Astrocyte (in vitro differentiated cells and primary cell): ENCODE results near the gene TNFAIP8L2. TPM values are rescaled to one million over a fixed set of nuclear protein-coding genes. Genes with fewer than 3 reads are reported as not detected.
"Not testable (repeated sequence)": the region's sequence is repeated elsewhere in the genome, so short reads cannot be mapped to it uniquely, and the experiment has no call there.

Experiments used
- DNase-seq: peaks from one replicate; pipeline ENCODE4 v3.0.0-alpha.2; 2010; ENCODE audit warnings: low read depth
- FAIRE-seq: peaks from 2 replicates; lab custom pipeline; 2011; peaks lifted over from hg19 to GRCh38; lab: Jason Lieb, UNC
- H2AFZ ChIP-seq: 2 replicates; pipeline ENCODE4 v1.6.0; 2012; ENCODE audit warnings: low read depth, low read length, inconsistent platforms
- H3K27ac ChIP-seq: 2 replicates; pipeline ENCODE4 v1.5.1; 2011; ENCODE audit warnings: low read depth, low read length, inconsistent platforms
- H3K27me3 ChIP-seq: 2 replicates; pipeline ENCODE4 v1.6.0; 2011; ENCODE audit warnings: low read length, inconsistent platforms; ENCODE audit not compliant: insufficient read depth
- H3K36me3 ChIP-seq: 2 replicates; pipeline ENCODE4 v1.5.1; 2011; ENCODE audit warnings: low read length, inconsistent platforms; ENCODE audit not compliant: insufficient read depth
- H3K4me1 ChIP-seq: 2 replicates; pipeline ENCODE4 v1.5.1; 2011; ENCODE audit warnings: low read length, inconsistent platforms; ENCODE audit not compliant: insufficient read depth
- H3K4me2 ChIP-seq: 2 replicates; pipeline ENCODE4 v1.6.0; 2012; ENCODE audit warnings: low read length, inconsistent platforms
- H3K4me3 ChIP-seq: 2 replicates; pipeline ENCODE4 v1.5.1; 2011; ENCODE audit warnings: low read depth, mild to moderate bottlenecking, low read length, inconsistent platforms; ENCODE audit not compliant: insufficient read depth
- H3K79me2 ChIP-seq: 2 replicates; pipeline ENCODE4 v1.6.0; 2012; ENCODE audit warnings: mild to moderate bottlenecking, low read length, inconsistent platforms; ENCODE audit not compliant: insufficient read depth
- H3K9ac ChIP-seq: 2 replicates; pipeline ENCODE4 v1.6.0; 2012; ENCODE audit warnings: mild to moderate bottlenecking, low read length, inconsistent platforms
- H3K9me3 ChIP-seq: 2 replicates; pipeline ENCODE4 v1.5.1; 2012; ENCODE audit warnings: low read depth, mild to moderate bottlenecking, low read length, inconsistent platforms; ENCODE audit not compliant: insufficient read depth
- H4K20me1 ChIP-seq: 2 replicates; pipeline ENCODE4 v1.6.0; 2012; ENCODE audit warnings: low read length, inconsistent platforms; ENCODE audit not compliant: insufficient read depth
- H3K27ac Mint-ChIP-seq: one replicate; pipeline ENCODE4 v1.8.0; 2021; ENCODE audit warnings: mild to moderate bottlenecking, mixed read lengths; ENCODE audit not compliant: unreplicated experiment
- H3K27me3 Mint-ChIP-seq: one replicate; pipeline ENCODE4 v1.8.0; 2021; ENCODE audit warnings: low read depth, mixed read lengths; ENCODE audit not compliant: unreplicated experiment
- H3K36me3 Mint-ChIP-seq: one replicate; pipeline ENCODE4 v1.8.0; 2021; ENCODE audit warnings: low read depth, mixed read lengths; ENCODE audit not compliant: unreplicated experiment
- H3K4me1 Mint-ChIP-seq: one replicate; pipeline ENCODE4 v1.8.0; 2021; ENCODE audit warnings: low read depth, mixed read lengths; ENCODE audit not compliant: unreplicated experiment
- H3K4me3 Mint-ChIP-seq: one replicate; pipeline ENCODE4 v1.8.0; 2021; ENCODE audit warnings: mild to moderate bottlenecking, moderate library complexity, mixed read lengths; ENCODE audit not compliant: unreplicated experiment
- H3K9me3 Mint-ChIP-seq: one replicate; pipeline ENCODE4 v1.8.0; 2021; ENCODE audit warnings: mild to moderate bottlenecking, mixed read lengths; ENCODE audit not compliant: unreplicated experiment
- EZH2 ChIP-seq: IDR thresholded peaks from 2 replicates; pipeline ENCODE4 v1.6.1; 2012; ENCODE audit warnings: mild to moderate bottlenecking, low read length, inconsistent platforms; ENCODE audit not compliant: insufficient read depth
- total RNA-seq: library from RNA; stranded (reverse); gene quantifications from 2 replicates; pipeline ENCODE4 v1.2.1, GENCODE V29; 2021
- TF ChIP-seq, protein P1 (sequence below): IDR thresholded peaks from 2 replicates; pipeline ENCODE4 v1.5.1; 2011; ENCODE audit warnings: low read depth, mild to moderate bottlenecking, inconsistent platforms, low read length, moderate library complexity; ENCODE audit not compliant: insufficient read depth

Gene TNFAIP8L2
- total RNA-seq, 1 donor from 2014 or later, result not detected

DNA sequence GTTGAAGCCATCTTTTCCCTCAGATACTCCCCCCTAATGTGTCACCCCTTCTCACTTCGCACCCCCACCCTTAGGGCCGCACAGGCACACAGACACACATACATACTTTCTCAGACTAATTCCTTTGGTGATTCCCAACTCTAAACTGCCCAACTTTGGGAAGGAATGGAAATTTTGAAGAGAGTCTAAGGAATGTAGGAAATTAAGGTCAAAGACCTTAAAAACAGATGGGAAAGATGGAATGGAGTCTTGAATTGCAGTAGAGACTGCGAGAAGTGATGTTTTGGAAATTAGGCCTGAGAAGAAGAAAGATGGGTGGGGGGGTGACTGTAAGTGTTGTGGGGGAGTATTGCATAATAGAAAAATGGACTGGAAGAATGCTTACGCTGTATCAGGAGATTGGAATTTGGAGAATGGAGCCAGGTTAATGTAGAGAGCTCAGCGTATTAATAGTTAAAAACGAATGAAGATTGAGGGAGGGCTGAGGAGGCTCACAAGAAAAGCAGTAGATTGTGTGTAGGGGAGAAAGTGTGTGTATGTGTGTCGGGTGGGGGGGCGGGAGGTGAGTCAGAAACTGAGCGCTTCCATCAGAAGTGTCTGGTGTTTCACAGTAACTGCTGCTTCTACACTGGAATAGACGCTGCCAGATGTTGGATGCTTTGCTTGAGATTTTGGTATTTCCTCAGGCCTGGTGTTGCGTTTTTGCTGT is 43.6 kb downstream of the TNFAIP8L2 start:
- H4K20me1 ChIP-seq, result peaks cover 54% of the 10 kb centered on the region
- H3K36me3 ChIP-seq, result peaks cover 10% of the 10 kb centered on the region
- Mint-ChIP-seq H3K36me3 (peaks cover 6% of the 10 kb centered on the region), H3K4me1 (peaks cover 21% of the 10 kb centered on the region), H3K9me3 (no peaks in the 10 kb centered on the region), H3K4me3 (peak overlapping the region; percentile 99), H3K27me3 (no peaks in the 10 kb centered on the region), H3K27ac (peak overlapping the region; percentile 100)
- H3K27me3 ChIP-seq, result no peaks in the 10 kb centered on the region
- DNase-seq, result peak; percentile 92
- H3K9ac ChIP-seq, result peak overlapping the region; percentile 100
- H3K79me2 ChIP-seq, result peaks cover 63% of the 10 kb centered on the region
- peak overlapping the region; percentile 97 for H3K27ac ChIP-seq
- no peak for FAIRE-seq
- peak overlapping the region; percentile 95 for H3K4me2 ChIP-seq
- no peak overlapping the region for H2AFZ ChIP-seq
- TF ChIP-seq EZH2, result no peak
- TF ChIP-seq, protein P1, sequence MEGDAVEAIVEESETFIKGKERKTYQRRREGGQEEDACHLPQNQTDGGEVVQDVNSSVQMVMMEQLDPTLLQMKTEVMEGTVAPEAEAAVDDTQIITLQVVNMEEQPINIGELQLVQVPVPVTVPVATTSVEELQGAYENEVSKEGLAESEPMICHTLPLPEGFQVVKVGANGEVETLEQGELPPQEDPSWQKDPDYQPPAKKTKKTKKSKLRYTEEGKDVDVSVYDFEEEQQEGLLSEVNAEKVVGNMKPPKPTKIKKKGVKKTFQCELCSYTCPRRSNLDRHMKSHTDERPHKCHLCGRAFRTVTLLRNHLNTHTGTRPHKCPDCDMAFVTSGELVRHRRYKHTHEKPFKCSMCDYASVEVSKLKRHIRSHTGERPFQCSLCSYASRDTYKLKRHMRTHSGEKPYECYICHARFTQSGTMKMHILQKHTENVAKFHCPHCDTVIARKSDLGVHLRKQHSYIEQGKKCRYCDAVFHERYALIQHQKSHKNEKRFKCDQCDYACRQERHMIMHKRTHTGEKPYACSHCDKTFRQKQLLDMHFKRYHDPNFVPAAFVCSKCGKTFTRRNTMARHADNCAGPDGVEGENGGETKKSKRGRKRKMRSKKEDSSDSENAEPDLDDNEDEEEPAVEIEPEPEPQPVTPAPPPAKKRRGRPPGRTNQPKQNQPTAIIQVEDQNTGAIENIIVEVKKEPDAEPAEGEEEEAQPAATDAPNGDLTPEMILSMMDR, result no peak
- peaks cover 24% of the 10 kb centered on the region for H3K4me1 ChIP-seq
- H3K4me3 ChIP-seq, result peak overlapping the region; percentile 98
- H3K9me3 ChIP-seq, result no peaks in the 10 kb centered on the region

DNA sequence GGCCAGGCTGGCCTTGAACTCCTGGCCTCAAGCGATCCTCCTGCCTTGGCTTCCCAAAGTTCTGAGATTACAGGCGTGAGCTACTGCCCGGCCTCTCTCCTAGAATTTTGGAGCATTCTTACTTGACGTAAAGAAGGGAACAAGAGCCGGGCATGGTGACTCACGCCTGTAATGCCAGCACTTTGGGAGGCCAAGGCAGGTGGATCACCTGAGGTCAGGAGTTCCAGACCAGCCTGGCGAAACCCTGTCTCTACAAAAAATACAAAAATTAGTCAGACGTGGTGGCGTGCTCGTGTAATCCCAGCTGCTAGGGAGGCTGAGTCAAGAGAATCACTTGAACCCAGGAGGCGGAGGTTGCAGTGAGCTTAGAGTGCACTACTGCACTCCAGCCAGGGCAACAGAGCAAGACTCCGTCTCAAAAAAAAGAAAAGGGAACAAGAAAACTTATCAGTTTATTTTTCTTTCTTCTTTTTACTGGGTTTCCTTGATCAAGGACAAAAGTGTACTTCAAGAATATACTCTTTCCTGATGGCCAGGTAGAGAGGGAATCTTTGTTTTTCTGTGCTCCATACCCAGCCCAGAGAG is 49.0 kb downstream of the TNFAIP8L2 start:
- H3K27ac ChIP-seq, H2AFZ ChIP-seq, H3K9ac ChIP-seq, H3K4me2 ChIP-seq, DNase-seq, H3K9me3 Mint-ChIP-seq, H3K27me3 ChIP-seq, FAIRE-seq, H3K27me3 Mint-ChIP-seq, H3K27ac Mint-ChIP-seq, H3K4me3 ChIP-seq, H3K4me3 Mint-ChIP-seq, H3K9me3 ChIP-seq: not testable (repeated sequence)
- Histone ChIP-seq H4K20me1 (peaks cover 92% of the 10 kb centered on the region), H3K4me1 (peaks cover 13% of the 10 kb centered on the region), H3K36me3 (peaks cover 13% of the 10 kb centered on the region), H3K79me2 (peaks cover 97% of the 10 kb centered on the region)
- peaks cover 12% of the 10 kb centered on the region for H3K36me3 Mint-ChIP-seq
- peaks cover 15% of the 10 kb centered on the region for H3K4me1 Mint-ChIP-seq

Other genes starting within 250 kb of the TNFAIP8L2 start
- gene SETDB1, start 230.3 kb upstream of the TNFAIP8L2 start, total RNA-seq, result 28.4 and 30.0 TPM in 2 replicates
- gene CERS2, start 181.8 kb upstream of the TNFAIP8L2 start, total RNA-seq, result 177 and 189 TPM in 2 replicates
- gene ANXA9, start 174.4 kb upstream of the TNFAIP8L2 start, total RNA-seq, result not detected in 2 replicates
- 8.5 and 8.8 TPM in 2 replicates for gene MINDY1, start 149.7 kb upstream of the TNFAIP8L2 start, total RNA-seq
- 14.3 and 17.6 TPM in 2 replicates for gene PRUNE1, start 148.2 kb upstream of the TNFAIP8L2 start, total RNA-seq
- 0.29 and 0.73 TPM in 2 replicates for gene BNIPL, start 120.1 kb upstream of the TNFAIP8L2 start, total RNA-seq
- 1.3 and 1.7 TPM in 2 replicates for gene C1orf56, start 108.9 kb upstream of the TNFAIP8L2 start, total RNA-seq
- gene CDC42SE1, start 97.0 kb upstream of the TNFAIP8L2 start, total RNA-seq, result 107 and 116 TPM in 2 replicates
- 69.3 and 77.4 TPM in 2 replicates for gene MLLT11, start 96.3 kb upstream of the TNFAIP8L2 start, total RNA-seq
- 3.6 and 3.8 TPM in 2 replicates for gene GABPB2, start 85.9 kb upstream of the TNFAIP8L2 start, total RNA-seq
- 7.4 and 7.5 TPM in 2 replicates for gene SEMA6C, start 10.0 kb upstream of the TNFAIP8L2 start, total RNA-seq
- gene LYSMD1, start 9.3 kb downstream of the TNFAIP8L2 start, total RNA-seq, result 9.5 and 9.9 TPM in 2 replicates
- gene SCNM1, start 9.5 kb downstream of the TNFAIP8L2 start, total RNA-seq, result 64.3 and 66.5 TPM in 2 replicates
- 1.4 TPM in 1 of 2 replicates, not detected in the other for gene TMOD4, start 19.3 kb downstream of the TNFAIP8L2 start, total RNA-seq
- gene VPS72, start 33.5 kb downstream of the TNFAIP8L2 start, total RNA-seq, result 59.0 and 62.2 TPM in 2 replicates
- 104 and 121 TPM in 2 replicates for gene PIP5K1A, start 41.9 kb downstream of the TNFAIP8L2 start, total RNA-seq
- gene PSMD4, start 98.1 kb downstream of the TNFAIP8L2 start, total RNA-seq, result 154 and 171 TPM in 2 replicates
- gene ZNF687, start 125.7 kb downstream of the TNFAIP8L2 start, total RNA-seq, result 15.4 and 19.1 TPM in 2 replicates
- gene PI4KB, start 170.8 kb downstream of the TNFAIP8L2 start, total RNA-seq, result 59.4 and 67.8 TPM in 2 replicates
- 55.3 and 61.3 TPM in 2 replicates for gene RFX5, start 190.6 kb downstream of the TNFAIP8L2 start, total RNA-seq
- 7.2 and 7.3 TPM in 2 replicates for gene SELENBP1, start 216.1 kb downstream of the TNFAIP8L2 start, total RNA-seq
- gene PSMB4, start 242.9 kb downstream of the TNFAIP8L2 start, total RNA-seq, result 314 and 316 TPM in 2 replicates